GM12878 (cell line): ENCODE results near the gene TMED6. TPM values are rescaled to one million over a fixed set of nuclear protein-coding genes. Genes with fewer than 3 reads are reported as not detected.

Experiments
- ATAC-seq: fragments of 200-7000 bp; cut with Tn5 transposase; 3 replicates; pipeline ENCODE4 v1.9.1; 2020; ENCODE audit warnings: mild to moderate bottlenecking, moderate library complexity
- BruUV-seq: library from RNA; stranded (reverse); fragments of 400-500 nt; replicated peaks from 2 replicates; lab custom pipeline; 2021; lab: Mats Ljungman, UMichigan
- CTCF ChIA-PET: fragments of 300-600 bp; sonication (Branson Sonifier 250); formaldehyde crosslinking; extraction: SDS; loops from one replicate; lab custom pipeline; 2021; ENCODE audit warnings: inconsistent platforms; lab: Yijun Ruan, JAX
- POLR2A ChIA-PET: fragments of 350-600 bp; formaldehyde crosslinking; extraction: SDS; loops from one replicate; lab custom pipeline; 2021; ENCODE audit warnings: inconsistent platforms; lab: Charles Lee
- RAD21 ChIA-PET: fragments of 300-600 bp; sonication (Branson Sonifier 250); formaldehyde crosslinking; loops from one replicate; lab custom pipeline; 2023; ENCODE audit warnings: antibody characterized with exemption; ENCODE audit not compliant: unreplicated experiment; lab: Charles Lee
- SMC1A ChIA-PET: fragments of 300-600 bp; sonication (Branson Sonifier 250); formaldehyde crosslinking; loops from one replicate; lab custom pipeline; 2023; ENCODE audit not compliant: unreplicated experiment, uncharacterized antibody; lab: Charles Lee
- DNase-seq: peaks from one replicate; pipeline ENCODE4 v3.0.0-alpha.2; 2011; ENCODE audit warnings: low read depth, low spot score
- FAIRE-seq: peaks from 3 replicates; lab custom pipeline; 2011; peaks lifted over from hg19 to GRCh38; lab: Jason Lieb, UNC
- H2AFZ ChIP-seq: 2 replicates; pipeline ENCODE4 v1.6.0; 2011; ENCODE audit warnings: low read depth, low read length, control low read depth; ENCODE audit not compliant: control insufficient read depth
- H3K27ac ChIP-seq: 2 replicates; pipeline ENCODE4 v1.5.1; 2011; ENCODE audit warnings: control low read depth; ENCODE audit not compliant: control insufficient read depth, insufficient read depth
- H3K27me3 ChIP-seq, 2 experiments: replicated peaks in 1 of 2; 2 replicates each; pipeline versions ENCODE4 v1.6.0 to v1.6.1; 2011; ENCODE audit warnings: low read length in 1 of 2; ENCODE audit not compliant: control insufficient read depth in 2 of 2, insufficient read depth in 2 of 2
- H3K36me3 ChIP-seq, 2 experiments: 2 replicates each; pipeline ENCODE4 v1.5.1; 2011; ENCODE audit warnings: low read length in 1 of 2; ENCODE audit not compliant: control insufficient read depth in 2 of 2, insufficient read depth in 2 of 2
- H3K4me1 ChIP-seq: 2 replicates; pipeline ENCODE4 v1.6.1; 2011; ENCODE audit warnings: mild to moderate bottlenecking, low read length, moderate library complexity, mixed read lengths; ENCODE audit not compliant: control insufficient read depth, insufficient read depth
- H3K4me2 ChIP-seq: 2 replicates; pipeline ENCODE4 v1.6.0; 2011; ENCODE audit warnings: control low read depth; ENCODE audit not compliant: control insufficient read depth, insufficient read depth
- H3K4me3 ChIP-seq: fragments of 200-600 bp; sonication (generic); 2 replicates; pipeline ENCODE4 v1.5.1; 2016
- H3K79me2 ChIP-seq: 2 replicates; pipeline ENCODE4 v1.6.0; 2011; ENCODE audit warnings: low read length; ENCODE audit not compliant: control insufficient read depth, insufficient read depth
- H3K9ac ChIP-seq: 2 replicates; pipeline ENCODE4 v1.8.0; 2011; ENCODE audit warnings: low read length, control low read depth, mixed read lengths; ENCODE audit not compliant: control insufficient read depth, insufficient read depth
- H3K9me3 ChIP-seq: replicated peaks from 3 replicates; pipeline ENCODE4 v1.5.1; 2011; ENCODE audit warnings: mild to moderate bottlenecking, low read length; ENCODE audit not compliant: control insufficient read depth, insufficient read depth
- H4K20me1 ChIP-seq: 2 replicates; pipeline ENCODE4 v1.6.0; 2011; ENCODE audit not compliant: control insufficient read depth, insufficient read depth
- CEBPZ ChIP-seq: fragments of 150-350 bp; IDR thresholded peaks from 2 replicates; pipeline ENCODE4 v1.6.1; 2016; ENCODE audit warnings: low read depth, low read length
- CHD1 ChIP-seq: IDR thresholded peaks from 2 replicates; pipeline ENCODE4 v1.6.1; 2012; ENCODE audit warnings: low read depth, low read length, improper control_type of control experiment
- EZH2 ChIP-seq: IDR thresholded peaks from 2 replicates; pipeline ENCODE4 v1.6.1; 2012; ENCODE audit warnings: low read depth, mild to moderate bottlenecking, control low read depth, inconsistent platforms, low read length, borderline replicate concordance; ENCODE audit not compliant: control insufficient read depth
- HCFC1 ChIP-seq: fragments of 150-350 bp; IDR thresholded peaks from 2 replicates; pipeline ENCODE4 v1.6.1; 2014; ENCODE audit warnings: low read length
- HDGF ChIP-seq: fragments of 450-650 bp; IDR thresholded peaks from 2 replicates; pipeline ENCODE4 v1.6.1; 2016; ENCODE audit warnings: antibody characterized with exemption
- IKZF1 ChIP-seq: fragments of 450-650 bp; conservative IDR thresholded peaks from 2 replicates; pipeline ENCODE4 v1.6.1; 2017; ENCODE audit warnings: antibody characterized with exemption, mild to moderate bottlenecking
- MYB ChIP-seq: fragments of 150-350 bp; IDR thresholded peaks from 2 replicates; pipeline ENCODE4 v1.6.1; 2014; ENCODE audit warnings: mild to moderate bottlenecking, low read depth, low read length, borderline replicate concordance
- NFYA ChIP-seq: IDR thresholded peaks from 2 replicates; pipeline ENCODE4 v1.6.1; 2011; ENCODE audit warnings: low read depth, mild to moderate bottlenecking, low read length, improper control_type of control experiment, borderline replicate concordance
- PML ChIP-seq: IDR thresholded peaks from 2 replicates; pipeline ENCODE4 v1.6.1; 2012; ENCODE audit warnings: low read length, inconsistent platforms
- SREBF1 ChIP-seq: IDR thresholded peaks from 2 replicates; pipeline ENCODE4 v1.6.1; 2012; ENCODE audit warnings: mild to moderate bottlenecking, low read length
- TCF3 ChIP-seq: IDR thresholded peaks from 2 replicates; pipeline ENCODE4 v1.6.1; 2012; ENCODE audit warnings: low read depth, mild to moderate bottlenecking, low read length, borderline replicate concordance; ENCODE audit not compliant: insufficient read depth
- ZNF217 ChIP-seq: fragments of 450-650 bp; IDR thresholded peaks from 2 replicates; pipeline ENCODE4 v1.6.1; 2017; ENCODE audit warnings: antibody characterized with exemption, mild to moderate bottlenecking
- ZNF384 ChIP-seq: IDR thresholded peaks from 2 replicates; pipeline ENCODE4 v1.6.1; 2012; ENCODE audit warnings: low read depth, mild to moderate bottlenecking, low read length, improper control_type of control experiment, borderline replicate concordance
- ZSCAN29 ChIP-seq: fragments of 450-650 bp; IDR thresholded peaks from 2 replicates; pipeline ENCODE4 v1.6.1; 2017; ENCODE audit warnings: mild to moderate bottlenecking, moderate library complexity
- WGBS: methylation state at CpG from one replicate; pipeline ENCODE4 v1.1.6; 2016; ENCODE audit warnings: low lambda C conversion rate; ENCODE audit not compliant: insufficient replicate concordance, insufficient coverage; ENCODE audit errors: missing lambda C conversion rate; 5-methylcytosine and 5-hydroxymethylcytosine counted together
- in situ Hi-C: fragments of 300-500 bp; cut with MboI; formaldehyde crosslinking; loops from 9 replicates; pipeline ENCODE4 v1.14.3; 2018; ENCODE audit warnings: mixed read lengths
- intact Hi-C: fragments of 100-400 bp; cut with micrococcal nuclease; formaldehyde crosslinking; loops from one replicate; pipeline ENCODE4 v1.14.2; 2022; ENCODE audit not compliant: unreplicated experiment
- polyA plus RNA-seq, 11 experiments: library from polyadenylated mRNA; depleted of rRNA in 4 of 11; unstranded in 6 of 11; stranded (reverse) in 5 of 11; fragments of >200 nt; fragmentation: Nextera tagmentation in 4 of 11; fragmentation: Illumina TruSeq in 1 of 11; extraction: Ambion mirVana in 4 of 11; extraction: Trizol in 1 of 11; gene quantifications; 1 replicate in 1 of 11; 2 replicates in 10 of 11; pipeline versions ENCODE4 v1.2.1 to v1.2.3, GENCODE V29; 2011 to 2016; ENCODE audit warnings: inconsistent platforms in 2 of 11, missing spikeins in 2 of 11, low read depth in 1 of 11
- total RNA-seq, 4 experiments: library from RNA; depleted of rRNA in 3 of 4; stranded (reverse); fragments of >200 nt in 3 of 4; fragmentation: Illumina TruSeq in 1 of 4; extraction: Trizol in 1 of 4; gene quantifications; 2 replicates each; pipeline versions ENCODE4 v1.2.1 to v1.2.3, GENCODE V29; 2013 to 2021

TMED6 gene
- total and polyA plus RNA-seq, 10 of the 15 experiments (the other 5 are each of a cell fraction or from before 2014, with no cell fraction given) = 0.27 to 1.7 (median 0.78) TPM

GRCh38 chr16:69319826-69320739, 31.5 kb downstream of the TMED6 start:
- CTCF ChIA-PET = interaction anchor here (0.6 kb wide), 1 partner anchor 190 kb away, joined by 3 read pairs; no protein-coding TSS in a partner anchor
- BruUV-seq = no TSS peak

More at GRCh38 chr16:69319826-69320739, 31.5 kb downstream of the TMED6 start:
- H3K79me2 ChIP-seq = peaks cover 13% of the 10 kb centered on the region
- intact Hi-C loops = no loop called here
- no peak overlapping the region for H3K9ac ChIP-seq
- SMC1A ChIA-PET = no interaction called here
- H3K27me3 ChIP-seq = no peaks in the 10 kb centered on the region
- in situ Hi-C loops = no loop called here
- H4K20me1 ChIP-seq = no peaks in the 10 kb centered on the region
- H2AFZ ChIP-seq = no peak overlapping the region
- ATAC-seq (no peak), FAIRE-seq (no peak), DNase-seq (no peak)
- peaks cover 29 to 53% of the 10 kb centered on the region in 2 experiments for H3K36me3 ChIP-seq
- no peak for TF ChIP-seq EZH2
- TF ChIP-seq CEBPZ = no peak
- no peak for TF ChIP-seq SREBF1
- no peak for TF ChIP-seq TCF3
- no peak for TF ChIP-seq PML
- TF ChIP-seq MYB = no peak
- TF ChIP-seq ZNF384 = no peak
- TF ChIP-seq ZNF217 = no peak
- TF ChIP-seq NFYA = no peak
- no peak for TF ChIP-seq IKZF1
- TF ChIP-seq ZSCAN29 = no peak
- TF ChIP-seq HCFC1 = no peak
- no peak for TF ChIP-seq CHD1
- TF ChIP-seq HDGF = no peak
- no peak overlapping the region for H3K4me2 ChIP-seq
- RAD21 ChIA-PET = no interaction called here
- no peak overlapping the region for H3K4me3 ChIP-seq
- no peak overlapping the region for H3K27ac ChIP-seq
- H3K4me1 ChIP-seq = no peaks in the 10 kb centered on the region; the same call in 1 of the 2 replicates
- no peaks in the 10 kb centered on the region for H3K9me3 ChIP-seq
- POLR2A ChIA-PET = no interaction called here
- 87% methylated on average over 30 of the region's 30 CpGs for WGBS
